GM23248 (cell line): Measurements from ENCODE around the gene TM9SF2. TPM values are rescaled to one million over a fixed set of nuclear protein-coding genes. Genes with fewer than 3 reads are reported as not detected.

Source experiments
- DNase-seq: peaks from one replicate; pipeline ENCODE4 v3.0.0-alpha.2; 2015
- H2AFZ ChIP-seq: fragments of 200-600 bp; sonication (generic); 2 replicates; pipeline ENCODE4 v1.6.1; 2016; ENCODE audit warnings: antibody characterized with exemption
- H3F3A ChIP-seq: fragments of 200-600 bp; sonication (generic); 2 replicates; pipeline ENCODE4 v1.6.1; 2016; ENCODE audit warnings: mild to moderate bottlenecking, antibody characterized with exemption, mixed run types; ENCODE audit not compliant: insufficient read depth
- H3K27ac ChIP-seq: fragments of 200-600 bp; sonication (generic); 2 replicates; pipeline ENCODE4 v1.5.1; 2016; ENCODE audit warnings: mild to moderate bottlenecking
- H3K27me3 ChIP-seq: fragments of 200-600 bp; sonication (generic); replicated peaks from 2 replicates; pipeline ENCODE4 v1.6.1; 2016; ENCODE audit warnings: mild to moderate bottlenecking; ENCODE audit not compliant: insufficient read depth
- H3K36me3 ChIP-seq: fragments of 200-600 bp; sonication (generic); 2 replicates; pipeline ENCODE4 v1.6.1; 2016; ENCODE audit warnings: low read depth, mild to moderate bottlenecking
- H3K4me1 ChIP-seq: fragments of 200-600 bp; sonication (generic); 2 replicates; pipeline ENCODE4 v1.6.1; 2016; ENCODE audit warnings: mild to moderate bottlenecking; ENCODE audit not compliant: insufficient read depth
- H3K4me2 ChIP-seq: fragments of 200-600 bp; sonication (generic); one replicate; pipeline ENCODE4 v1.6.1; 2016; ENCODE audit warnings: mild to moderate bottlenecking; ENCODE audit not compliant: unreplicated experiment
- H3K4me3 ChIP-seq: fragments of 200-600 bp; sonication (generic); 2 replicates; pipeline ENCODE4 v1.5.1; 2016; ENCODE audit warnings: mild to moderate bottlenecking
- H3K79me2 ChIP-seq: fragments of 200-600 bp; sonication (generic); 2 replicates; pipeline ENCODE4 v1.6.1; 2016; ENCODE audit warnings: mild to moderate bottlenecking; ENCODE audit not compliant: insufficient read depth
- H3K9ac ChIP-seq: fragments of 200-600 bp; sonication (generic); 2 replicates; pipeline ENCODE4 v1.6.1; 2016; ENCODE audit warnings: mild to moderate bottlenecking
- H3K9me2 ChIP-seq: fragments of 200-600 bp; sonication (generic); 2 replicates; pipeline ENCODE4 v1.6.1; 2016; ENCODE audit warnings: mixed run types, mild to moderate bottlenecking, moderate library complexity; ENCODE audit not compliant: insufficient read depth
- H3K9me3 ChIP-seq: fragments of 200-600 bp; sonication (generic); one replicate; pipeline ENCODE4 v1.6.1; 2017; ENCODE audit warnings: low read depth
- H4K20me1 ChIP-seq: fragments of 200-600 bp; sonication (generic); 2 replicates; pipeline ENCODE4 v1.6.0; 2016; ENCODE audit not compliant: insufficient read depth
- EZH2 ChIP-seq: fragments of 200-600 bp; sonication (generic); IDR thresholded peaks from 2 replicates; pipeline ENCODE4 v1.6.1; 2018; ENCODE audit warnings: antibody characterized with exemption, mild to moderate bottlenecking; ENCODE audit not compliant: insufficient read depth, poor library complexity, severe bottlenecking
- EZH2phosphoT487 ChIP-seq: fragments of 200-600 bp; sonication (generic); IDR thresholded peaks from 2 replicates; pipeline ENCODE4 v1.6.1; 2018; ENCODE audit warnings: antibody characterized with exemption, moderate library complexity, mild to moderate bottlenecking, low read depth; ENCODE audit not compliant: insufficient read depth
- WGBS, 2 experiments: methylation state at CpG; one replicate each; pipeline ENCODE4 v1.1.6; 2015 to 2017; ENCODE audit warnings: low lambda C conversion rate in 2 of 2, low coverage in 1 of 2; ENCODE audit errors: missing lambda C conversion rate in 2 of 2; 5-methylcytosine and 5-hydroxymethylcytosine counted together
- in situ Hi-C: fragments of 300-500 bp; cut with MboI; formaldehyde crosslinking; loops from 2 replicates; pipeline ENCODE4 v1.15.0; 2020
- polyA plus RNA-seq: library from polyadenylated mRNA; unstranded; fragments of >200 nt; fragmentation: Nextera tagmentation; extraction: Ambion mirVana; gene quantifications from 2 replicates; pipeline ENCODE4 v1.2.1, GENCODE V29; 2016
- total RNA-seq: library from RNA; depleted of rRNA; stranded (reverse); fragments of >200 nt; shearing (Covaris generic); gene quantifications from 2 replicates; pipeline ENCODE4 v1.2.3, GENCODE V29; 2014

Gene TM9SF2
- total and polyA plus RNA-seq, 2 experiments from 2014 or later = 162 to 168 TPM

GRCh38 chr13:99463646-99464397, 37.5 kb upstream of the TM9SF2 start:
- Histone ChIP-seq H3K4me3 (peak overlapping the region; percentile 37), H3F3A (peaks cover 15% of the 10 kb centered on the region), H3K4me2 (peak overlapping the region; percentile 59), H2AFZ (peak overlapping the region; percentile 76), H3K9ac (no peak overlapping the region), H4K20me1 (no peaks in the 10 kb centered on the region), H3K4me1 (peaks cover 13% of the 10 kb centered on the region), H3K36me3 (no peaks in the 10 kb centered on the region), H3K9me3 (no peaks in the 10 kb centered on the region), H3K27me3 (no peaks in the 10 kb centered on the region), H3K27ac (no peak overlapping the region; the same call in 1 of the 2 replicates), H3K9me2 (no peaks in the 10 kb centered on the region), H3K79me2 (no peaks in the 10 kb centered on the region)
- 89 to 91% methylated on average over 3 of the region's 3 CpGs for WGBS, 2 experiments
- TF ChIP-seq EZH2phosphoT487 (no peak), EZH2 (no peak)
- in situ Hi-C loops = no loop called here
- DNase-seq = no peak

GRCh38 chr13:99464441-99464949, 36.8 kb upstream of the TM9SF2 start:
- Histone ChIP-seq H3K4me1 (peaks cover 13% of the 10 kb centered on the region), H3F3A (peaks cover 15% of the 10 kb centered on the region), H3K27me3 (no peaks in the 10 kb centered on the region), H3K9me2 (no peaks in the 10 kb centered on the region), H3K27ac (peak overlapping the region; percentile 16; the same call in 1 of the 2 replicates), H3K36me3 (no peaks in the 10 kb centered on the region), H3K4me3 (peak overlapping the region; percentile 37), H3K9ac (no peak overlapping the region), H2AFZ (peak overlapping the region; percentile 76), H3K79me2 (no peaks in the 10 kb centered on the region), H3K4me2 (peak overlapping the region; percentile 59), H4K20me1 (no peaks in the 10 kb centered on the region), H3K9me3 (no peaks in the 10 kb centered on the region)
- in situ Hi-C loops = no loop called here
- TF ChIP-seq EZH2phosphoT487 (no peak), EZH2 (no peak)
- DNase-seq = peak; percentile 60
- WGBS, 2 experiments = 7 to 9% methylated on average over 9 of the region's 9 CpGs

- Histone ChIP-seq H3K4me2 (no peak overlapping the region), H3K9ac (no peak overlapping the region), H3K27ac (no peak overlapping the region), H3K9me3 (no peaks in the 10 kb centered on the region), H3K4me1 (peaks cover 13% of the 10 kb centered on the region), H3F3A (peaks cover 15% of the 10 kb centered on the region), H3K36me3 (no peaks in the 10 kb centered on the region), H2AFZ (no peak overlapping the region), H4K20me1 (no peaks in the 10 kb centered on the region), H3K9me2 (no peaks in the 10 kb centered on the region), H3K79me2 (no peaks in the 10 kb centered on the region), H3K27me3 (no peaks in the 10 kb centered on the region), H3K4me3 (no peak overlapping the region)
- TF ChIP-seq EZH2 (no peak), EZH2phosphoT487 (no peak)
- in situ Hi-C loops = no loop called here
- WGBS, 2 experiments = 91 to 97% methylated on average over 2 of the region's 2 CpGs
- DNase-seq = no peak
Observed at GRCh38 chr13:99465454-99465853, 35.8 kb upstream of the TM9SF2 start.

- Histone ChIP-seq H3K4me1 (peaks cover 21% of the 10 kb centered on the region), H2AFZ (no peak overlapping the region), H4K20me1 (no peaks in the 10 kb centered on the region), H3K27ac (peak overlapping the region; percentile 36; the same call in 1 of the 2 replicates), H3K27me3 (no peaks in the 10 kb centered on the region), H3K4me2 (no peak overlapping the region), H3F3A (peaks cover 15% of the 10 kb centered on the region), H3K79me2 (no peaks in the 10 kb centered on the region), H3K36me3 (no peaks in the 10 kb centered on the region), H3K9me3 (no peaks in the 10 kb centered on the region), H3K9ac (no peak overlapping the region), H3K4me3 (no peak overlapping the region), H3K9me2 (no peaks in the 10 kb centered on the region)
- in situ Hi-C loops = no loop called here
- 57 to 58% methylated on average over 4 of the region's 4 CpGs for WGBS, 2 experiments
- TF ChIP-seq EZH2 = no peak
- no peak for TF ChIP-seq EZH2phosphoT487
- peak; percentile 83 for DNase-seq
Observed at GRCh38 chr13:99467764-99468163, 33.5 kb upstream of the TM9SF2 start.
